ENCODE results near the gene SORCS3.

SORCS3 gene

GRCh38 chr10:104831272-104831671 lies 190.2 kb downstream of the SORCS3 start:
- no peaks in the 10 kb centered on the region for H3K36me3 ChIP-seq (ENCODE audit: control insufficient read depth, insufficient read depth, low read length)
- no peak overlapping the region for H3K9ac ChIP-seq (ENCODE audit: low read length)
- no peaks in the 10 kb centered on the region for H3K4me1 ChIP-seq (ENCODE audit: control insufficient read depth, insufficient read depth, low read length)
- no peaks in the 10 kb centered on the region for H3K27me3 ChIP-seq (ENCODE audit: control insufficient read depth, insufficient read depth, low read length)
- no peaks in the 10 kb centered on the region for H3K9me3 ChIP-seq (ENCODE audit: control insufficient read depth, low read length)
- no peak overlapping the region for H3K4me3 ChIP-seq (ENCODE audit: low read length)

GRCh38 chr10:104834580-104834979 lies 193.5 kb downstream of the SORCS3 start:
- Histone ChIP-seq H3K4me1 (ENCODE audit: control insufficient read depth, insufficient read depth, low read length) (no peaks in the 10 kb centered on the region), H3K9ac (ENCODE audit: low read length) (no peak overlapping the region), H3K9me3 (ENCODE audit: control insufficient read depth, low read length) (no peaks in the 10 kb centered on the region), H3K27me3 (ENCODE audit: control insufficient read depth, insufficient read depth, low read length) (no peaks in the 10 kb centered on the region), H3K4me3 (ENCODE audit: low read length) (no peak overlapping the region), H3K36me3 (ENCODE audit: control insufficient read depth, insufficient read depth, low read length) (no peaks in the 10 kb centered on the region)

- no peaks in the 10 kb centered on the region for H3K27me3 ChIP-seq (ENCODE audit: control insufficient read depth, insufficient read depth, low read length)
- no peak overlapping the region for H3K4me3 ChIP-seq (ENCODE audit: low read length)
- H3K9me3 ChIP-seq (ENCODE audit: control insufficient read depth, low read length) = no peaks in the 10 kb centered on the region
- no peaks in the 10 kb centered on the region for H3K36me3 ChIP-seq (ENCODE audit: control insufficient read depth, insufficient read depth, low read length)
- no peak overlapping the region for H3K9ac ChIP-seq (ENCODE audit: low read length)
- H3K4me1 ChIP-seq (ENCODE audit: control insufficient read depth, insufficient read depth, low read length) = no peaks in the 10 kb centered on the region
These were observed 194.3 kb downstream of the SORCS3 start for GRCh38 chr10:104835422-104835821.

- Histone ChIP-seq H3K36me3 (ENCODE audit: control insufficient read depth, insufficient read depth, low read length) (no peaks in the 10 kb centered on the region), H3K27me3 (ENCODE audit: control insufficient read depth, insufficient read depth, low read length) (no peaks in the 10 kb centered on the region), H3K9me3 (ENCODE audit: control insufficient read depth, low read length) (no peaks in the 10 kb centered on the region), H3K9ac (ENCODE audit: low read length) (no peak overlapping the region), H3K4me1 (ENCODE audit: control insufficient read depth, insufficient read depth, low read length) (no peaks in the 10 kb centered on the region), H3K4me3 (ENCODE audit: low read length) (no peak overlapping the region)
These were observed 201.6 kb downstream of the SORCS3 start for GRCh38 chr10:104842704-104843103.

GRCh38 chr10:104844073-104844472 lies 203.0 kb downstream of the SORCS3 start:
- H3K9me3 ChIP-seq (ENCODE audit: control insufficient read depth, low read length) = no peaks in the 10 kb centered on the region

GRCh38 chr10:104850023-104850422 lies 208.9 kb downstream of the SORCS3 start:
- no peaks in the 10 kb centered on the region for H3K27me3 ChIP-seq (ENCODE audit: control insufficient read depth, insufficient read depth, low read length)
- H3K36me3 ChIP-seq (ENCODE audit: control insufficient read depth, insufficient read depth, low read length) = no peaks in the 10 kb centered on the region
- H3K4me1 ChIP-seq (ENCODE audit: control insufficient read depth, insufficient read depth, low read length) = no peaks in the 10 kb centered on the region
- H3K4me3 ChIP-seq (ENCODE audit: low read length) = no peak overlapping the region
- H3K9ac ChIP-seq (ENCODE audit: low read length) = no peak overlapping the region
- no peaks in the 10 kb centered on the region for H3K9me3 ChIP-seq (ENCODE audit: control insufficient read depth, low read length)

More at GRCh38 chr10:104844073-104844472, 203.0 kb downstream of the SORCS3 start:
- Histone ChIP-seq H3K36me3 (ENCODE audit: control insufficient read depth, insufficient read depth, low read length) (no peaks in the 10 kb centered on the region), H3K9ac (ENCODE audit: low read length) (no peak overlapping the region), H3K4me3 (ENCODE audit: low read length) (no peak overlapping the region), H3K27me3 (ENCODE audit: control insufficient read depth, insufficient read depth, low read length) (no peaks in the 10 kb centered on the region), H3K4me1 (ENCODE audit: control insufficient read depth, insufficient read depth, low read length) (no peaks in the 10 kb centered on the region)

- H3K9ac ChIP-seq (ENCODE audit: low read length) = no peak overlapping the region
- no peaks in the 10 kb centered on the region for H3K36me3 ChIP-seq (ENCODE audit: control insufficient read depth, insufficient read depth, low read length)
- H3K4me3 ChIP-seq (ENCODE audit: low read length) = no peak overlapping the region
- H3K4me1 ChIP-seq (ENCODE audit: control insufficient read depth, insufficient read depth, low read length) = no peaks in the 10 kb centered on the region
- no peaks in the 10 kb centered on the region for H3K27me3 ChIP-seq (ENCODE audit: control insufficient read depth, insufficient read depth, low read length)
- no peaks in the 10 kb centered on the region for H3K9me3 ChIP-seq (ENCODE audit: control insufficient read depth, low read length)
These were observed 227.0 kb downstream of the SORCS3 start for GRCh38 chr10:104867966-104868598.

- Histone ChIP-seq H3K4me1 (ENCODE audit: control insufficient read depth, insufficient read depth, low read length) (no peaks in the 10 kb centered on the region), H3K4me3 (ENCODE audit: low read length) (no peak overlapping the region), H3K36me3 (ENCODE audit: control insufficient read depth, insufficient read depth, low read length) (no peaks in the 10 kb centered on the region), H3K27me3 (ENCODE audit: control insufficient read depth, insufficient read depth, low read length) (no peaks in the 10 kb centered on the region), H3K9ac (ENCODE audit: low read length) (no peak overlapping the region), H3K9me3 (ENCODE audit: control insufficient read depth, low read length) (no peaks in the 10 kb centered on the region)
These were observed 231.6 kb downstream of the SORCS3 start for GRCh38 chr10:104872691-104873090.

- Histone ChIP-seq H3K27me3 (ENCODE audit: control insufficient read depth, insufficient read depth, low read length) (no peaks in the 10 kb centered on the region), H3K4me1 (ENCODE audit: control insufficient read depth, insufficient read depth, low read length) (no peaks in the 10 kb centered on the region), H3K9ac (ENCODE audit: low read length) (no peak overlapping the region), H3K36me3 (ENCODE audit: control insufficient read depth, insufficient read depth, low read length) (no peaks in the 10 kb centered on the region), H3K4me3 (ENCODE audit: low read length) (no peak overlapping the region), H3K9me3 (ENCODE audit: control insufficient read depth, low read length) (no peaks in the 10 kb centered on the region)
These were observed 232.1 kb downstream of the SORCS3 start for GRCh38 chr10:104873161-104873560.

GRCh38 chr10:104875561-104875960 lies 234.5 kb downstream of the SORCS3 start:
- no peak overlapping the region for H3K9ac ChIP-seq (ENCODE audit: low read length)
- no peaks in the 10 kb centered on the region for H3K27me3 ChIP-seq (ENCODE audit: control insufficient read depth, insufficient read depth, low read length)
- H3K36me3 ChIP-seq (ENCODE audit: control insufficient read depth, insufficient read depth, low read length) = no peaks in the 10 kb centered on the region
- H3K9me3 ChIP-seq (ENCODE audit: control insufficient read depth, low read length) = no peaks in the 10 kb centered on the region
- H3K4me3 ChIP-seq (ENCODE audit: low read length) = no peak overlapping the region
- no peaks in the 10 kb centered on the region for H3K4me1 ChIP-seq (ENCODE audit: control insufficient read depth, insufficient read depth, low read length)

- Histone ChIP-seq H3K36me3 (ENCODE audit: control insufficient read depth, insufficient read depth, low read length) (no peaks in the 10 kb centered on the region), H3K4me1 (ENCODE audit: control insufficient read depth, insufficient read depth, low read length) (no peaks in the 10 kb centered on the region), H3K9ac (ENCODE audit: low read length) (no peak overlapping the region)
These were observed 239.7 kb downstream of the SORCS3 start for GRCh38 chr10:104880624-104881398.

GRCh38 chr10:104881740-104882139 lies 240.7 kb downstream of the SORCS3 start:
- Histone ChIP-seq H3K9me3 (ENCODE audit: control insufficient read depth, low read length) (no peaks in the 10 kb centered on the region), H3K4me3 (ENCODE audit: low read length) (no peak overlapping the region), H3K4me1 (ENCODE audit: control insufficient read depth, insufficient read depth, low read length) (no peaks in the 10 kb centered on the region)

More at GRCh38 chr10:104880624-104881398, 239.7 kb downstream of the SORCS3 start:
- Histone ChIP-seq H3K9me3 (ENCODE audit: control insufficient read depth, low read length) (no peaks in the 10 kb centered on the region), H3K27me3 (ENCODE audit: control insufficient read depth, insufficient read depth, low read length) (no peaks in the 10 kb centered on the region), H3K4me3 (ENCODE audit: low read length) (no peak overlapping the region)

More at GRCh38 chr10:104881740-104882139, 240.7 kb downstream of the SORCS3 start:
- Histone ChIP-seq H3K9ac (ENCODE audit: low read length) (no peak overlapping the region), H3K27me3 (ENCODE audit: control insufficient read depth, insufficient read depth, low read length) (no peaks in the 10 kb centered on the region), H3K36me3 (ENCODE audit: control insufficient read depth, insufficient read depth, low read length) (no peaks in the 10 kb centered on the region)
